ENCODE measurements around the gene S100A13. TPM values are rescaled to one million over a fixed set of nuclear protein-coding genes. Genes with fewer than 3 reads are reported as not detected.

The S100A13 gene
- polyA plus RNA-seq, 4 donors = 50.1 to 132 (median 83.1) TPM

- peaks cover 4 to 49% (median 10%) of the 10 kb centered on the region in 3 donors for H3K4me1 ChIP-seq (ENCODE audit: control insufficient read depth in 3 of 3, insufficient read depth in 2 of 3, low read depth in 1 of 3, low read length in 2 of 3)
- FAIRE-seq = no peak
- peak; percentile 96 for DNase-seq
- peak within 1 kb of the TSS; percentile 40 to 57 (median 47) for H3K4me3 ChIP-seq (ENCODE audit: low read depth in 1 of 3, low read length in 3 of 3)
- H3K27ac ChIP-seq (ENCODE audit: low read depth in 1 of 3, low read length in 2 of 3) = peak within 1 kb of the TSS; percentile 86 to 91 (median 90)
- H3K27me3 ChIP-seq (ENCODE audit: control insufficient read depth in 3 of 3, insufficient read depth in 3 of 3, low read length in 3 of 3) = no peaks in the 10 kb centered on the region
- no peaks in the 10 kb centered on the region for H3K9me3 ChIP-seq (ENCODE audit: control insufficient read depth in 2 of 2, insufficient read depth in 1 of 2, low read depth in 1 of 2, low read length in 1 of 2)
- peaks cover 0 to 21% (median 0%) of the 10 kb centered on the region in 3 donors for H3K36me3 ChIP-seq (ENCODE audit: control insufficient read depth in 3 of 3, insufficient read depth in 2 of 3, low read depth in 1 of 3, low read length in 3 of 3)
- 28 to 44% (median 42%) methylated on average over 9 to 10 of the region's 10 CpGs for WGBS, 3 donors
Measured at GRCh38 chr1:153616144-153616916, 11.0 kb downstream of the S100A13 start, which contains the start of gene S100A14. Gene S100A14, minus strand, starts transcription at chr1:153616325. Its CDS starts 467 bp downstream, at chr1:153615858.

- Histone ChIP-seq H3K4me1 (ENCODE audit: control insufficient read depth in 3 of 3, insufficient read depth in 2 of 3, low read depth in 1 of 3, low read length in 2 of 3) (peaks cover 4 to 57% (median 10%) of the 10 kb centered on the region in 3 donors), H3K9me3 (ENCODE audit: control insufficient read depth in 2 of 2, insufficient read depth in 1 of 2, low read depth in 1 of 2, low read length in 1 of 2) (no peaks in the 10 kb centered on the region), H3K27ac (ENCODE audit: low read depth in 1 of 3, low read length in 2 of 3) (peak overlapping the region; percentile 50 to 90 (median 86)), H3K36me3 (ENCODE audit: control insufficient read depth in 3 of 3, insufficient read depth in 2 of 3, low read depth in 1 of 3, low read length in 3 of 3) (peaks cover 0 to 19% (median 0%) of the 10 kb centered on the region in 3 donors), H3K27me3 (ENCODE audit: control insufficient read depth in 3 of 3, insufficient read depth in 3 of 3, low read length in 3 of 3) (no peaks in the 10 kb centered on the region), H3K4me3 (ENCODE audit: low read depth in 1 of 3, low read length in 3 of 3) (peak overlapping the region; percentile 40 to 57 (median 47))
- no peak for FAIRE-seq
- no peak for DNase-seq
- WGBS, 3 donors = 33 to 78% (median 73%) methylated on average over 2 of the region's 2 CpGs
Measured at GRCh38 chr1:153615406-153615805, 11.9 kb downstream of the S100A13 start.

GRCh38 chr1:153614906-153615305 is 12.4 kb downstream of the S100A13 start:
- 79 to 90% (median 81%) methylated on average over 7 of the region's 7 CpGs for WGBS, 3 donors
- DNase-seq (no peak), FAIRE-seq (no peak)
- Histone ChIP-seq H3K9me3 (ENCODE audit: control insufficient read depth in 2 of 2, insufficient read depth in 1 of 2, low read depth in 1 of 2, low read length in 1 of 2) (no peaks in the 10 kb centered on the region), H3K36me3 (ENCODE audit: control insufficient read depth in 3 of 3, insufficient read depth in 2 of 3, low read depth in 1 of 3, low read length in 3 of 3) (peaks cover 0 to 16% (median 0%) of the 10 kb centered on the region in 3 donors), H3K4me3 (ENCODE audit: low read depth in 1 of 3, low read length in 3 of 3) (peak overlapping the region in 2 of 3 donors; percentile 47 to 57), H3K27ac (ENCODE audit: low read depth in 1 of 3, low read length in 2 of 3) (peak overlapping the region; percentile 17 to 86 (median 50)), H3K4me1 (ENCODE audit: control insufficient read depth in 3 of 3, insufficient read depth in 2 of 3, low read depth in 1 of 3, low read length in 2 of 3) (peaks cover 4 to 62% (median 10%) of the 10 kb centered on the region in 3 donors), H3K27me3 (ENCODE audit: control insufficient read depth in 3 of 3, insufficient read depth in 3 of 3, low read length in 3 of 3) (no peaks in the 10 kb centered on the region)

- H3K27ac ChIP-seq (ENCODE audit: low read depth in 1 of 3, low read length in 2 of 3) = peak overlapping the region; percentile 17 to 86 (median 50)
- peaks cover 0 to 15% (median 0%) of the 10 kb centered on the region in 3 donors for H3K36me3 ChIP-seq (ENCODE audit: control insufficient read depth in 3 of 3, insufficient read depth in 2 of 3, low read depth in 1 of 3, low read length in 3 of 3)
- DNase-seq (peak; percentile 35 to 48), FAIRE-seq (no peak)
- no peaks in the 10 kb centered on the region for H3K27me3 ChIP-seq (ENCODE audit: control insufficient read depth in 3 of 3, insufficient read depth in 3 of 3, low read length in 3 of 3)
- peaks cover 4 to 67% (median 10%) of the 10 kb centered on the region in 3 donors for H3K4me1 ChIP-seq (ENCODE audit: control insufficient read depth in 3 of 3, insufficient read depth in 2 of 3, low read depth in 1 of 3, low read length in 2 of 3)
- 44 to 57% (median 47%) methylated on average over 2 of the region's 2 CpGs for WGBS, 3 donors
- peak overlapping the region in 2 of 3 donors; percentile 47 to 57 for H3K4me3 ChIP-seq (ENCODE audit: low read depth in 1 of 3, low read length in 3 of 3)
- H3K9me3 ChIP-seq (ENCODE audit: control insufficient read depth in 2 of 2, insufficient read depth in 1 of 2, low read depth in 1 of 2, low read length in 1 of 2) = no peaks in the 10 kb centered on the region
Measured at GRCh38 chr1:153614189-153614900, 13.0 kb downstream of the S100A13 start.

GRCh38 chr1:153613406-153613805 is 13.9 kb downstream of the S100A13 start:
- no peaks in the 10 kb centered on the region for H3K9me3 ChIP-seq (ENCODE audit: control insufficient read depth in 2 of 2, insufficient read depth in 1 of 2, low read depth in 1 of 2, low read length in 1 of 2)
- no peaks in the 10 kb centered on the region for H3K27me3 ChIP-seq (ENCODE audit: control insufficient read depth in 3 of 3, insufficient read depth in 3 of 3, low read length in 3 of 3)
- peaks cover 0 to 10% (median 0%) of the 10 kb centered on the region in 3 donors for H3K36me3 ChIP-seq (ENCODE audit: control insufficient read depth in 3 of 3, insufficient read depth in 2 of 3, low read depth in 1 of 3, low read length in 3 of 3)
- H3K27ac ChIP-seq (ENCODE audit: low read depth in 1 of 3, low read length in 2 of 3) = peak overlapping the region; percentile 92 to 96 (median 92)
- H3K4me1 ChIP-seq (ENCODE audit: control insufficient read depth in 3 of 3, insufficient read depth in 2 of 3, low read depth in 1 of 3, low read length in 2 of 3) = peaks cover 5 to 75% (median 10%) of the 10 kb centered on the region in 3 donors
- peak in 1 of 2 donors; percentile 20 for DNase-seq
- peak overlapping the region in 2 of 3 donors; percentile 48 to 80 for H3K4me3 ChIP-seq (ENCODE audit: low read depth in 1 of 3, low read length in 3 of 3)
- no peak for FAIRE-seq
- WGBS, 3 donors = 38 to 65% (median 56%) methylated on average over 5 of the region's 5 CpGs

GRCh38 chr1:153612755-153613331 is 14.5 kb downstream of the S100A13 start, which contains the start of gene S100A16:
Gene S100A16, minus strand, starts transcription at chr1:153613137. Its CDS starts 4,986 bp downstream, at chr1:153608151.
- FAIRE-seq = no peak
- peak; percentile 92 to 97 for DNase-seq
- Histone ChIP-seq H3K27me3 (ENCODE audit: control insufficient read depth in 3 of 3, insufficient read depth in 3 of 3, low read length in 3 of 3) (no peaks in the 10 kb centered on the region), H3K36me3 (ENCODE audit: control insufficient read depth in 3 of 3, insufficient read depth in 2 of 3, low read depth in 1 of 3, low read length in 3 of 3) (peaks cover 0 to 15% (median 0%) of the 10 kb centered on the region in 3 donors), H3K27ac (ENCODE audit: low read depth in 1 of 3, low read length in 2 of 3) (peak within 1 kb of the TSS; percentile 92 to 96 (median 92)), H3K9me3 (ENCODE audit: control insufficient read depth in 2 of 2, insufficient read depth in 1 of 2, low read depth in 1 of 2, low read length in 1 of 2) (no peaks in the 10 kb centered on the region), H3K4me1 (ENCODE audit: control insufficient read depth in 3 of 3, insufficient read depth in 2 of 3, low read depth in 1 of 3, low read length in 2 of 3) (peaks cover 7 to 80% (median 10%) of the 10 kb centered on the region in 3 donors), H3K4me3 (ENCODE audit: low read depth in 1 of 3, low read length in 3 of 3) (peak within 1 kb of the TSS; percentile 45 to 80 (median 48))
- 15 to 38% (median 32%) methylated on average over 9 of the region's 9 CpGs for WGBS, 3 donors

- FAIRE-seq = no peak
- Histone ChIP-seq H3K4me1 (ENCODE audit: control insufficient read depth in 3 of 3, insufficient read depth in 2 of 3, low read depth in 1 of 3, low read length in 2 of 3) (peaks cover 7 to 75% (median 9%) of the 10 kb centered on the region in 3 donors), H3K9me3 (ENCODE audit: control insufficient read depth in 2 of 2, insufficient read depth in 1 of 2, low read depth in 1 of 2, low read length in 1 of 2) (no peaks in the 10 kb centered on the region), H3K27me3 (ENCODE audit: control insufficient read depth in 3 of 3, insufficient read depth in 3 of 3, low read length in 3 of 3) (no peaks in the 10 kb centered on the region), H3K36me3 (ENCODE audit: control insufficient read depth in 3 of 3, insufficient read depth in 2 of 3, low read depth in 1 of 3, low read length in 3 of 3) (peaks cover 0 to 22% (median 2%) of the 10 kb centered on the region in 3 donors), H3K4me3 (ENCODE audit: low read depth in 1 of 3, low read length in 3 of 3) (peak overlapping the region; percentile 45 to 80 (median 48)), H3K27ac (ENCODE audit: low read depth in 1 of 3, low read length in 2 of 3) (peak overlapping the region; percentile 92 to 96 (median 92))
- WGBS, 3 donors = 10 to 52% (median 29%) methylated on average over 11 of the region's 11 CpGs
- DNase-seq = peak; percentile 35 to 62
Measured at GRCh38 chr1:153612111-153612754, 15.1 kb downstream of the S100A13 start.
